HepG2 (cell line): Measurements from ENCODE around the gene NEK3. TPM values are rescaled to one million over a fixed set of nuclear protein-coding genes. Genes with fewer than 3 reads are reported as not detected.
A peak's percentile ranks its signal among the peaks of the same experiment; 100 is the strongest.

Source experiments
- ARID3A ChIP-seq: IDR thresholded peaks from 2 replicates; pipeline ENCODE4 v1.6.1; 2012; ENCODE audit warnings: low read depth, low read length, improper control_type of control experiment
- ERF ChIP-seq: IDR thresholded peaks from 2 replicates; pipeline ENCODE4 v1.6.1; 2018; ENCODE audit warnings: missing biosample characterization, missing genetic modification reagents
- HNF4A ChIP-seq: sonication (generic); formaldehyde crosslinking; IDR thresholded peaks from 2 replicates; pipeline ENCODE4 v1.4.0; 2020; ENCODE audit warnings: missing genetic modification reagents
- JUND ChIP-seq: sonication (generic); formaldehyde crosslinking; IDR thresholded peaks from 2 replicates; pipeline ENCODE4 v1.8.0; 2022; ENCODE audit warnings: mild to moderate bottlenecking, missing genetic modification reagents
- NR3C1 ChIP-seq: sonication (generic); formaldehyde crosslinking; IDR thresholded peaks from 2 replicates; pipeline ENCODE4 v1.4.0; 2020; ENCODE audit warnings: missing genetic modification reagents
- REL ChIP-seq: sonication (generic); formaldehyde crosslinking; conservative IDR thresholded peaks from 2 replicates; pipeline ENCODE4 v1.8.0; 2022; ENCODE audit warnings: mild to moderate bottlenecking, missing genetic modification reagents, moderate library complexity
- REXO4 ChIP-seq: sonication (generic); formaldehyde crosslinking; IDR thresholded peaks from 2 replicates; pipeline ENCODE4 v1.8.0; 2022; ENCODE audit warnings: missing genetic modification reagents, mild to moderate bottlenecking, borderline replicate concordance
- TBP ChIP-seq: sonication (generic); formaldehyde crosslinking; IDR thresholded peaks from 2 replicates; pipeline ENCODE4 v1.5.0; 2020; ENCODE audit warnings: missing genetic modification reagents
- ZNF609 ChIP-seq: sonication (generic); formaldehyde crosslinking; IDR thresholded peaks from 2 replicates; pipeline ENCODE4 v1.4.0; 2020; ENCODE audit warnings: mild to moderate bottlenecking, missing genetic modification reagents, borderline replicate concordance
- polyA plus RNA-seq, 8 experiments: library from polyadenylated mRNA; depleted of rRNA in 3 of 8; stranded (reverse) in 7 of 8; unstranded in 1 of 8; fragments of >200 nt; fragmentation: Illumina TruSeq in 4 of 8; extraction: Trizol in 4 of 8; gene quantifications; 2 replicates each; pipeline versions ENCODE4 v1.2.1 to v1.2.3, GENCODE V29; 2011 to 2016; ENCODE audit warnings: low read depth in 4 of 8, missing spikeins in 1 of 8, mixed read lengths in 1 of 8; ENCODE audit not compliant: insufficient read depth in 1 of 8
- total RNA-seq, 5 experiments: library from RNA; depleted of rRNA; stranded (reverse); fragments of >200 nt; fragmentation: Illumina TruSeq; extraction: Trizol; gene quantifications; 2 replicates each; pipeline ENCODE4 v1.2.3, GENCODE V29; 2016; ENCODE audit warnings: low read depth in 1 of 5

Gene NEK3
- total and polyA plus RNA-seq, 2 of the 13 experiments (the other 11 are each of a cell fraction or from before 2014, with no cell fraction given) = 36.7 to 68.2 TPM

GRCh38 chr13:52162279-52163101 lies 3.1 kb upstream of the NEK3 start (continued):
- peak; percentile 80 for TF ChIP-seq ZNF609 (CRISPR knock-in tag)
- no peak; the same call in 1 of the 2 replicates for TF ChIP-seq ARID3A
- no peak for TF ChIP-seq REL (CRISPR knock-in tag)
- TF ChIP-seq TBP (CRISPR knock-in tag) = no peak
- peak; percentile 73 for TF ChIP-seq HNF4A
- TF ChIP-seq JUND (CRISPR knock-in tag) = no peak
- no peak for TF ChIP-seq NR3C1
- no peak for TF ChIP-seq REXO4 (CRISPR knock-in tag)
- TF ChIP-seq ERF (CRISPR knock-in tag) = peak; percentile 60; the same call in 1 of the 2 replicates
